DMS53 (cell line): ENCODE data around the gene TMCO4.

Experiments
- DNase-seq: peaks from one replicate; lab custom pipeline; 2025; lab: John Stamatoyannopoulos, UW

TMCO4 gene

GRCh38 chr1:19715334-19716203 lies 84.1 kb downstream of the TMCO4 start:
- DNase-seq, result peak; percentile 98

GRCh38 chr1:19712928-19713327 lies 86.8 kb downstream of the TMCO4 start:
- DNase-seq, result no peak

- no peak for DNase-seq
Measured at GRCh38 chr1:19710825-19711611, 88.7 kb downstream of the TMCO4 start.

GRCh38 chr1:19709260-19709793 lies 90.4 kb downstream of the TMCO4 start:
- DNase-seq, result no peak

- no peak for DNase-seq
Measured at GRCh38 chr1:19708567-19709110, 91.1 kb downstream of the TMCO4 start.

GRCh38 chr1:19706136-19706535 lies 93.6 kb downstream of the TMCO4 start:
- DNase-seq, result no peak

- DNase-seq, result no peak
Measured at GRCh38 chr1:19705464-19705863, 94.3 kb downstream of the TMCO4 start.

GRCh38 chr1:19704247-19705113 lies 95.2 kb downstream of the TMCO4 start:
- peak; percentile 78 for DNase-seq

- no peak for DNase-seq
Measured at GRCh38 chr1:19703280-19703679, 96.4 kb downstream of the TMCO4 start.

- DNase-seq, result no peak
Measured at GRCh38 chr1:19700079-19700777, 99.5 kb downstream of the TMCO4 start.

GRCh38 chr1:19698181-19698580 lies 101.5 kb downstream of the TMCO4 start:
- no peak for DNase-seq

- no peak for DNase-seq
Measured at GRCh38 chr1:19696820-19697219, 102.9 kb downstream of the TMCO4 start.

GRCh38 chr1:19695772-19696171 lies 103.9 kb downstream of the TMCO4 start:
- DNase-seq, result no peak

- DNase-seq, result no peak
Measured at GRCh38 chr1:19694298-19694697, 105.4 kb downstream of the TMCO4 start.

GRCh38 chr1:19690342-19690741 lies 109.4 kb downstream of the TMCO4 start:
- DNase-seq, result no peak

GRCh38 chr1:19689856-19690255 lies 109.9 kb downstream of the TMCO4 start:
- DNase-seq, result peak; percentile 25

- no peak for DNase-seq
Measured at GRCh38 chr1:19689085-19689757, 110.5 kb downstream of the TMCO4 start.

- DNase-seq, result no peak
Measured at GRCh38 chr1:19688041-19688842, 111.5 kb downstream of the TMCO4 start.

GRCh38 chr1:19687414-19687813 lies 112.3 kb downstream of the TMCO4 start:
- no peak for DNase-seq

- no peak for DNase-seq
Measured at GRCh38 chr1:19685994-19686393, 113.7 kb downstream of the TMCO4 start.
